Testis (tissue), 2 donors: ENCODE results near the gene FUCA2.

Experiments
- POLR2A ChIP-seq: fragments of 450-650 bp; IDR thresholded peaks from one replicate; pipeline ENCODE4 v1.6.1; 2017; ENCODE audit warnings: antibody characterized with exemption, mild to moderate bottlenecking, moderate library complexity
- TF ChIP-seq, protein P1 (sequence below), 3 experiments: fragments of 450-650 bp in 2 of 3; fragments of 200-600 bp in 1 of 3; sonication (generic) in 1 of 3; IDR thresholded peaks; one replicate each; pipeline ENCODE4 v1.5.1; 2016 to 2019; ENCODE audit warnings: antibody characterized with exemption in 3 of 3, mild to moderate bottlenecking in 2 of 3, moderate library complexity in 1 of 3

DNA sequence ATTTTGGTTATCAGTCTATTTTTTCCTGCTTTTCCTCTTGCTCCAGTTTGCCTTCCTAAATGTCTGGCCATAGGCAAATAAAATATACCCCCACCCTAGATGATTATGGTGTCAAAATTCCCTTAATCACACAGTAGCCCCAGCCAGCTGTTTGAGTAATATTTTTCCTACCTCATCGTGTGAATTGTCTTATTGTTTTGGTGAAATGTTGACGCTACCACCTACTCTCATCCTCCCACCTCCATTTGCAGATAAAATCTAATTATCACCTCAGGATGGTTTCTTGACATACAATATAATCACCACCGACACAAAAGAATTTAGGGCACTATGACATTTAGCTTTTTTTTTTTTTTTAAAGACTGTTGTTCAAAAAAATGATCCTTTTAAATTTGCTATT is 44.1 kb upstream of the FUCA2 start:
- no peak for TF ChIP-seq POLR2A
- TF ChIP-seq, protein P1, sequence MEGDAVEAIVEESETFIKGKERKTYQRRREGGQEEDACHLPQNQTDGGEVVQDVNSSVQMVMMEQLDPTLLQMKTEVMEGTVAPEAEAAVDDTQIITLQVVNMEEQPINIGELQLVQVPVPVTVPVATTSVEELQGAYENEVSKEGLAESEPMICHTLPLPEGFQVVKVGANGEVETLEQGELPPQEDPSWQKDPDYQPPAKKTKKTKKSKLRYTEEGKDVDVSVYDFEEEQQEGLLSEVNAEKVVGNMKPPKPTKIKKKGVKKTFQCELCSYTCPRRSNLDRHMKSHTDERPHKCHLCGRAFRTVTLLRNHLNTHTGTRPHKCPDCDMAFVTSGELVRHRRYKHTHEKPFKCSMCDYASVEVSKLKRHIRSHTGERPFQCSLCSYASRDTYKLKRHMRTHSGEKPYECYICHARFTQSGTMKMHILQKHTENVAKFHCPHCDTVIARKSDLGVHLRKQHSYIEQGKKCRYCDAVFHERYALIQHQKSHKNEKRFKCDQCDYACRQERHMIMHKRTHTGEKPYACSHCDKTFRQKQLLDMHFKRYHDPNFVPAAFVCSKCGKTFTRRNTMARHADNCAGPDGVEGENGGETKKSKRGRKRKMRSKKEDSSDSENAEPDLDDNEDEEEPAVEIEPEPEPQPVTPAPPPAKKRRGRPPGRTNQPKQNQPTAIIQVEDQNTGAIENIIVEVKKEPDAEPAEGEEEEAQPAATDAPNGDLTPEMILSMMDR (IDR thresholded peaks at IDR 0.05), result no peak
